NCI-H1694 treated with DMSO at 0.1 percent for 48 hours (cell line): ENCODE results near the gene ZNF785.
"Not testable (repeated sequence)": the region's sequence is repeated elsewhere in the genome, so short reads cannot be mapped to it uniquely, and the experiment has no call there.

Experiments
- DNase-seq: peaks from one replicate; lab custom pipeline; 2025; lab: John Stamatoyannopoulos, UW

ZNF785 gene

DNA sequence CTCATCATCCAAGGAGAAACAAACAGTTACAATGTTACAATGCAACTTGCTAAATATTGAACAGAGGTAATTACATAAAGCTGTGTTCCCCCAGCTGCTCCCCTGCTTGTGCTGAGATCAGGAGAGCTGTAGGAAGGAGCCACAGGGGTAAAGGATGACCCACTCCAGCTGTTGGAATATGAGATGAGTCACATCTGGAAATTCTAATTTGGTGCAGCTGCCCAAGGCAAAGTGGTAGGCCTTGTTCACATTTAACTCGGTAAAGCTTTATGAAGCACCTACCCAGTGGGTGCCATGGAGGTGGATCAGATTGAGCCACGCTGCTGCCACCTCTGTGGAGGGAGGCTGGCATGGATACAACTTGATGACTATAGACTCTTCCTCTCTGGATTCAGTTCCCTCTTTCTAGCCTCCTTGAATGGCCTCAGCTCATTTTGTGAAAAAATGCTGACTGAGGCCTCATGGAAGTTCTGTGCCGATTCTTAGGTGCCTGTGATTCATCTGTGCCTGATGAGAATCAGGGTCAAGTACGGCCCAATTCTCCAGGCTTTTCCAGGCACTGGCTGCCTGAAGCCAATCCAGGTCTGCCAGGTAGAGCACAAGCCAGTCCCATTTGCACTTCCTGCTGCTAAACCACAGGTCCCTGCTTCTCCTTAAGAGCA, 17.2 kb upstream of the ZNF785 start:
- no peak for DNase-seq

DNA sequence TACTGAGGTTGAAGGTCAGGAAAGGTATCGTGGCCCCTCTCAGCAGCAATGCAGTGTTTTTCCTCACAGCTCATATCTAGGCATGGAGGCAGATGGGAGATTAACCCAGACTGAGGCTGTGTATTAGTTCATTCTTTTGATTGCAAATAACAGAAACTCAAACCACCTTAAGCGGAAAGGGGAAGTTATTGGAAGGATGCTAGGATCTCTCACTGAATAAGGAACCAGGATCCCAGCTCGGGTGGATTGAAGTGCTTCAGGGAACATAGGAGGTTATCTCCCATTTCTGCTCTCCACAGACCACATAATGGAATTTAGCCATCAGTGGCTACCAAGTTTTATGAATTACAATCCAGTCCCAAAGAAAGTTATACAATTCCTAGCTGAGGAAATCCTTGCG, 16.5 kb upstream of the ZNF785 start:
- DNase-seq, result no peak

DNA sequence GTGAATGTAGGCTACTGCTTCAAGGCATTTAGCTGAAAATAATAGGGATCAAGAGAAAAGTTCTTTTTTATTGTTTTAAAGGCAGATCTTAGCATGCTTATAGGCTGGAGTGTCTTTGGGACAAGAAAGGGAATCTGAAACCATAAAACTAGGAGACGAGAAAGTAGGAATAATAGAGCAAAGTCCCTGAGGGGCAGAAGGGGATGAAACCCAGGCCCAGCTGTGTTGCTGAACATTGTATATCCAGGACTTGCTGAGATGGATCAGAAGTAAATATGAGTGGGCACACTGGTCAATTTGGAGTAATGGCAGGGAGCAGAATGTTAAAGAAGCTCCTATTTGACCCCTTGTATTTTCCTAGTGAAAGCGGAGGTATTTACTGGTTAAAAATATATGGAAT, 15.4 kb upstream of the ZNF785 start:
- DNase-seq, result no peak

DNA sequence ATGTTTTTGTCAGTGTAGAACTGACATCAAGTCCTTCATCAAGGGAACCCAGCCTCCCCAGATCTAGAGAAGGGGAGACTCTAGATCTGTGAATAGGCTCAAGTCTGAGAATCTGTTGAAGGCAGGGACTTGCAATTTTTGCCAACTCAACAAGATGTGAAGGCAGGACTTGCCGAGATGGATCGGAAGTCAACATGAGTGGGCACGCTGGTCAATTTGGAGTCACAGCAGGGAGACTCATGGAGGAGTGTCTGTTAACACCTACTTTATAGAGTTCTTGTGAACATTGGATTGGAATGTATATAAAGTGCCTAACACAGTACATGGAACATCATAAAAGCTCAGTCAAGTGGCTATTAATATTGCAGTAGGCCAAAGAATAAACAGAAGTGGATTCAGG, 14.7 kb upstream of the ZNF785 start:
- DNase-seq, result no peak

DNA sequence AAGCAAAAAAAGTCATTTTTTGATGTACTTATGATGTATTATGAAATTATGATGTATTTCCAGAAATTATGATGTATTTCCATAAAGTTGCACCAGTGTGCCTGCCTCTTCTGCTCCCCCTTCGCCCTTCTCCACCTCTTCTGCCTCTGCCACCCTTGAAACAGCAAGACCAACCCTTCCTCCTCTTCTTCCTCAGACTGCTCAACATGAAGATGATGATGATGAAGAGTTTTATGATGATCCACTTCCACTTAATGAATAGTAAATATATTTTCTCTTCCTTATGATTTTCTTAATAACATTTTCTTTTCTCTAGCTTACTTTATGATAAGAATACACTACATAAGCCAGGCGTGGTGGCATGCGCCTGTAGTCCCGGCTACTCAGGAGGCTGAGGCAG, 7.4 kb upstream of the ZNF785 start:
- DNase-seq, result no peak

DNA sequence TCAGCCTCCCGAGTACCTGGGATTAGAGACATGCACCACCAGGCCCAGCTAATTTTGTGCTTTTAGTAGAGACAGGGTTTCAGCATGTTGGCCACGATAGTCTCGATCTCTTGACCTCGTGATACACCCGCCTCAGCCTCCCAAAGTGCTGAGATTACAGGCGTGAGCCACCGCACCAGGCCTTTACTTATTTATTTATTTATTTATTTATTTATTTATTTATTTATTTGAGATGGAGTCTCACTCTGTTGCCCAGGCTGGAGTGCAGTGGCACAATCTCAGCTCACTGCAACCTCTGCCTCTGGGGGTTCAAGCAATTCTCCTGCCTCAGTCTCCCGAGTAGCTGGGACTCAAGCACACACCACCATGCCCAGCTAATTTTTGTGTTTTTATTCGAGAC, 5.4 kb upstream of the ZNF785 start:
- not testable (repeated sequence) for DNase-seq

DNA sequence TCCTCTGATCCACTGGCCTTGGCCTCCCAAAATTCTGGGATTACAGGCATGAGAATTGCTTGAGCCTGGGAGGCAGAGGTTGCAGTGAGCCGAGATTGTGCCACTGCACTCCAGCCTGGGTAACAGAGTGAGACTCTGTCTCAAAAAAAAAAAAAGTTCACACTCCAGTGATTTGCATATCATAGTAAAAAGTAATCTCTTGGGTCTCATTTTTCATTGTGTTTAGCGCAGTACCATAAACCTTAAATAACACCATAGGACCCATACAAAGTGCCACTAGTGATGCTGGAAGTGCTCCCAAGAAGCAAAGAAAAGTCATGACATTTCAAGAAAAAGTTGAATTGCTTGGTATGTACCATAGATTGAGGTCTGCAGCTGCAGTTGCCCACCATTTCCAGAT, 4.1 kb upstream of the ZNF785 start:
- DNase-seq, result not testable (repeated sequence)

DNA sequence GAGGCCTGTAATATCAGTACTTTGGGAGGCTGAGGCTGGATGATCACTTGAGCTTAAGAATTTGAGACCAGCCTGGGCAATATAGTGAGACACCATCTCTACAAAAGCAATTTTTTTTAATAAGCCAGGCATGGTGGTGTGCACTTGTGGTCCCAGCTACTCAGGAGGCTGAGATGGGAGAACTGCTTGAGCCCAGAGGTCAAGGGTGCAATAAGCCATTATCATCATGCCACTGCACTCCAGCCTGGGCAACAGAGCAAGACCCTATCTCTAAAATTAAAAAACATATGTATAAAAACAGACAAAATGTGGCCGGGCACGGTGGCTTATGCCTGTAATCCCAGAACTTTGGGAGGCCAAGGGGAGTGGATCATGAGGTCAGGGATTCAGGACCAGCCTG, 3.2 kb upstream of the ZNF785 start:
- DNase-seq, result no peak

DNA sequence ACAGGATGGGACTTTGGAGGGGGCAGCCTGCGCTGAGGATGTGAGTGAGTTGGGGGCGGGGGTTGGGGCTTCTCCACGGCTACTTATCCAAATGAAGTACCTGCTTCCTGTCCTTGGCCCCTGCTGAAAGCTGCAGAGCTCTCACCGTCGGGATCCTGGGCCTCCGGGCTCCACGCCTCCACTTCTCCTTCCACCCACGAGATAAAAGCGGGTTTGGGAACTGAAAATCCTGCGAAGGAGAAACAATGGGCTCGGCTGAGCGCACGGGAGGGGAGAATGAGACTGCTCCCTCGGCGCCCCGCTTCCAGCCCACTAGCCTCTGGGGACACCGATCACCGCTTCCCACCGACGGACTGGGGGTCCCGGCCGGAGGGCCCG, 486 bp downstream of the ZNF785 start:
- DNase-seq, result no peak

DNA sequence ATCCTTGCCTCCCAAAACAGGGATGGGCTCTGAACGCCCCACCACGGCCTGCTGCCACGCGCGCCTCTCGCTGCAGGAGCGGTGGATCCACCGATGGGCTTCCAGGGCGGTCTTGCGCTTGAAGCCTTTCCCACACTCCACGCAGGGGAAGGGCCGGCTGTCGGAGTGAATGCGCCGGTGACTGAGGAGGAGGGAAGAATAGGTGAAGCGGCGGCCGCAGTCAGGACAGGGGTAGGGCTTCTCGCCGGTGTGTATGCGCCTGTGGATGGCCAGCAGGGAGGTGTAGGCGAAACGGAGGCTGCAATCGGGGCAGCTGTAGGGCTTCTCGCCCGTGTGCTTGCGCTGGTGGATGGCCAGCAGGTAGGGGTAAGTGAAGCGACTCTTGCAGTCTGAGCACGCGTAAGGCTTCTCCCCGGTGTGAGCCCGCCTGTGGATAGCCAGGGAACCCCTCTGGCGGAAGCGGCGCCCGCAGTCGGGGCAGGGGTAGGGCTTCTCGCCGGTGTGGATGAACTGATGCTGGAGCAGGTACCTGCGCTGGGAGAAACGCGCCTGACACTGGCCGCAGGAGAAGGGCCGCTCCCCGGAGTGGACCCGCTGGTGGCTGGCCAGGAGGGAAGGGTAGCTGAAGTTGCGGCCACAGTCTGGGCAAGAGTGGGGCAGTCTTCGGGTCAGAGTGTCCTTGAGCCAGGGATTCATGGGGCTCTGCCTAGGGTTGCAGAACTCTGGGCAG, 2.7 kb downstream of the ZNF785 start:
- no peak for DNase-seq

DNA sequence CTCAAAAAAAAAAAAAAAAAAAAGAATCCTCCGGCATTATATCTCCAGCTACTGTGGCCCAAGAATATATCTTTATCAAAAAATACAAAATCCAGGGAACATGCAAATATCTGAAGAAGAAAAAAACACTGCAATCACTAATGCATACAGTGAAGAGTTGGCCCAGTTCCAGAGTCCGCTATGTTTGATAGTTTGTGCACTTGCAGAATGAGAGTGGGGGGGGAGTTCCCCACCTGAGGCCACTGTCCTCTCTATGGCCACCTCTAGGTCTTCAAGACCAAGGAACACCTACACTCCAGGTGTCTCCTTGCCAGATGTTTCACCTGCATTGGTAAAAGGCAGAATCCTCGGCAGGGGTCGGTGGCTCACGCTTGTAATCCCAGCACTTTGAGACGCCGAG, 4.0 kb downstream of the ZNF785 start:
- no peak for DNase-seq

DNA sequence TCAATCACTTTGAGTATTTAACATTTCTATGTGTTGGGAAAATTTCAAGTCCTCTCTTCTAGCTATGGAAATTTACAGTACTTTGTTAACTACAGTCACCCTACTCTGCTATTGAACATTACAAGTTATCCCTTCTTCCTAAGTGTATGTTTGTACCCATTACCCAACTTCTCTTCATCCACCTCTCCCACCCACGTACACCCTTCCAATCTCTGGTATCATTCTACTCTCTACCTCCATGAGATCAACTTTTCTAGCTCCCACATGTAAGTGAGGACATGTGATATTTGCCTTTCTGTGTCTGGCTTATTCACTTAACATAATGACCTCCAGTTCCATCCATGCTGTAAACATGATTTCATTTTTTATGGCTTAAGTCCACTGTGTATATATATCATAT, 10.8 kb downstream of the ZNF785 start:
- no peak for DNase-seq

DNA sequence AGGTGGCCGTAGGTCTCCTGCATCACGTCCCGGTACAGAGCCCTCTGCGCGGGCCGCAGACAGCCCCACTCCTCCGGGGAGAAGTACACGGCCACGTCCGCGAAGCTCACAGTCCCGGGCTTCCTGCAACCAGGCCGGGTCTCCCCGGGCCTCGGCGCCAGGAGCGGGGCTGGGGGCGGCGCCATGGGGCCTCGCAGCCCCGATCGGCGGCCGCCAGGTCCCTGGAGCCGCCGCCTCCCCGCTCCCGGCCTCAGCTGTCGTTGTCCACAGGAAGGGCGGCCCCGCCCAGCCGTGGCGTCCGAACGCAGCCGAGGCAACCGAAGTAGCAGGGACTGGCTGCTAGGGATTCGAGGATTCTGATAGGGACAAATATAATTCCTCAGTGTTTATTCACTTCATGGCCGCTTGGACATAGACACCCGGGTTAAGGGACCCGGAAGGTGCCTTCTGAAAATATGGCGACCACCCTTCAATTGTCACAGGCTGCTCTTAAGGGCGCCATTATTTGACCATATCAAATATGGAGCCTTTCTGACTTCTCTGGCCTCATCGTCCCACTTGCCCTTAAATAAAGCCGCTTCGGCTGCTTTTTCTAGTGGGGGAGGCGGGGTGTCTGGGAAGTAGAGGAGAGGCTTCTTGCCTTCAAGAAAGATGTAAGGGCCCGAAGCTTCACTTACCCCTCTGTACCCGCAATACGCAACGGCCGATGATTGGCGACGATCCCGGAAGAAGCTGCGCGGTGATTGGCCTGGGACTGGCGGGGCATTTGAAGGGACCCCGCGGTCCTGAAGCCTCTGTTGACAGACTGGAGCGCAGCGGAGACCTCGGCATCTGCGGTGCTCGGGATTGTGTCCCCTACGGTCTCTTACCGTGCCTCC, 13.8 kb downstream of the ZNF785 start, which contains the start of gene ZNF688:
ZNF688 (minus strand) TSS at position 270 of the 878 bp plus-strand sequence; CDS start at position 185, 85 bp downstream.
- DNase-seq, result peak; percentile 91

DNA sequence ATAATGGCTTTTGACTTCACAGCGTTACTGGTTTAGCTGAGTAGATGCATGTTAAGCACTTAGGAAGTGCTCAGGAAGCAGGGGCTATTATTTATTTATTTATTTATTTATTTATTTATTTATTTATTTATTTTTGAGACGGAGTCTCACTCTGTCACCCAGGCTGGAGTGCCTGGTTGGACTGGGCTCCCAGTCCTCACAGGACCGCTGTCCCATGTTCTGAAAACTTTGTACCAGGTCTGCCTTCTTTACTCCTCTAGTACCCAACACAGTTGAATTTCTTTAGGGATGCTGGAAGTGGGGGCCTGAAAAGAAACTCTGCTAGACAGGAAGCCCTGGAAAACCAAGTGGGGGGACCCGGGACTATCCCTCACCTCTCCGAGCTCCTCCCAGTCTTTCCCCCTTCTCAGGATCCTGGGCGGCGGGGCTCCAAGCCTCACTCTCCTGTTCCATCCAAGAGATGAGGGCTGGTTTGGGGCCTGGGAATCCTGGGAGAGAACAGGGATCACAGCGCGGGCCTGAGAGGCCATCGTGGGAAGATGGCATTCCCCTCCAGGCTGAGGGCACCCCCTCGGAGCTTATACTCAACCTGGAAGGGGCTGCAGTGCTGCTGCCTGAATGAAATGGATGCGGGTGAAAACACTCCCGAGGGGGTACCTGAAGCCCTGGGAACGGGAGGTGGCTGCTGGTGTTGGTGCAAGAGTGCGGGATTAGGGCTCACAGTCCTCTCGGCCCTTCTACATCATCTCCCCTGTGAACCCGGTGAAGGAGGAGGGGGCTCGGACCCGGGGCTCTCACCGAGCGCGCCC, 14.7 kb downstream of the ZNF785 start:
- no peak for DNase-seq

DNA sequence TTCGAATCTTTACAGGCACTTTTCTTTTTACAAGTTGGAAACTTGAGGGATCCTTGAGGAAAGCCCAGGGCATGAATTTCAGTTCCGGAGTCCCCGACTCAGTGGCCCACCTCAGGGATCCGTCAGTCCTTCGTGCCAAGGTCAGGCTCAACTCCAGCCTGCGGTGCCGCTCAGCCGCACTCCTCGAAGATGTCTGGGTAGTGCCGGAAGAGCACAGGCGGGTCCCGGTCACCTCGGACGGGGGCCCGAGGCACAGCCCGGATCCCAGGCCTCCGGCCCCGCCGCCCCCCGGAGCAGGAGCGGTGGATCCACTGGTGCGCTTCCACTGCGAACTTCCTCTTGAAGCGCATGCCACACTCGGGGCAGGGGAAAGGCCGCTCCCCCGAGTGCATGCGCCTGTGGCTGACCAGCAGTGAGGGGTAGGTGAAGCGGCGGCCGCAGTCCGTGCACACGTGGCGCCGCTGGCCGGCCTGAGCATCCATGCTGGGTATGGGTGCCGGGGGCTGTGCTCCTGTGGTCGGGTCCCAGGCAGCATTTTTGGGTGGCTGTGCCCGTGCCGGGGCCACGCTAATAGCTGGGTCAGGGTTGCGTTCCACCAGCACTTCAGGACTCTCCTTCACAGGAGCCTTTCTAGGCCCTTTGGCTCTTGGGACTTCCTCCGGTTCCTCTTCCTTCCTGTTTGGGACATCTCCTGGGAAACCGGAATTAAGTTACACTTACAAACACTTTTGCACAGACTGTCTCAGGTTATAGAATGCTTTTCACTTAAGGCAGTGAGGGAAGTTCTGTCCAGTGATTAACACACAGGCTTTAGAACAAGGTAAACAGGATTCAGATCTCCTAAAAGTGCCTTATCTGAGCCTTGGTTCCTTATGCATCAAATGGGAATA, 15.5 kb downstream of the ZNF785 start:
- DNase-seq, result no peak

DNA sequence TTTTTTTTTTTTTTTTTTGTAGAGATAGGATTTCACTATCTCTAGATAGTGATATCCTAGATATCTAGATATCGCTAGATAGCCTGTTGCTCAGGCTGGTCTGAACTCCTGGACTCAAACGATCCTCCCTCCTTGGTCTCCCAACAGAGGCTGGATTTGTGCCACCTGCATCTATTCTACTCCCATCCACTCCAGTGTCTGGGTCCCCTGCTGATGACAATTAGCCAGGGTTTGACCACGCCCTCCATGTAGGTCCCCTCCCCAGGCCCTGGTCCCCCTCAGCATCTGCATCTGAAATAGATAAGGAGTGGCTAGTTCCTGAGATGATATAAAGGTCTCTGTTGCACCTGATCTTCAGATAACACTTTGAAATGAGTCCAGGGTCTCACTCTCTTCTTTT, 16.2 kb downstream of the ZNF785 start:
- no peak for DNase-seq

DNA sequence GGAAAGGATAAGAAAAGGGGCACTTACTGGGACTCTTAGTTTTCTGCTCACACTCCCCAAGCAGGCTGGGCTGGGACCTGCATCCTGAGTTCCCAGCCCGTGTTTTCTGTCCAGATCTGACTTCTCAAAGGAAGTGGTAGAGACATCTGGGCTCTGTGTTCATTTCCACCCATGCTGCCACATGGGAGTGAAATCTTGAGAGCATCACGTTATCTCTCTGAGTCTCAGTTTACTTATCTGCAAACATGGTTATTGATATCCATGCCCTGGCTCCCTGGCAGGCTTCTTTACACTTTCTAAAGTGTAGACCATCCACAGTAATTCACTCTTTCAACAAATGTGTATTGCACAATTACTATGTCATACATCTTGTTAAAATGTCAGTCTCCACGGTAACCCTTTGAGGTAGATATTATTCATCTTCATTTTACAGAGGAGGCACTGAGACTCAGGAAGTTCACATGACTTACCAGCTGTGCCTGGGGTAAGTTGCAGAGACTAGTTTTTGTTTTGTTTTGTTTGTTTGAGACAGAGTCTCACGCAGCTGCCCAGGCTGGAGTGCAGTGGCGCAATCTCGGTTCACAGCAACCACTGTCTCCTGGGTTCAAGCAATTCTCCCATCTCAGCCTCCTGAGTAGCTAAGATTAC, 17.4 kb downstream of the ZNF785 start:
- DNase-seq, result no peak

DNA sequence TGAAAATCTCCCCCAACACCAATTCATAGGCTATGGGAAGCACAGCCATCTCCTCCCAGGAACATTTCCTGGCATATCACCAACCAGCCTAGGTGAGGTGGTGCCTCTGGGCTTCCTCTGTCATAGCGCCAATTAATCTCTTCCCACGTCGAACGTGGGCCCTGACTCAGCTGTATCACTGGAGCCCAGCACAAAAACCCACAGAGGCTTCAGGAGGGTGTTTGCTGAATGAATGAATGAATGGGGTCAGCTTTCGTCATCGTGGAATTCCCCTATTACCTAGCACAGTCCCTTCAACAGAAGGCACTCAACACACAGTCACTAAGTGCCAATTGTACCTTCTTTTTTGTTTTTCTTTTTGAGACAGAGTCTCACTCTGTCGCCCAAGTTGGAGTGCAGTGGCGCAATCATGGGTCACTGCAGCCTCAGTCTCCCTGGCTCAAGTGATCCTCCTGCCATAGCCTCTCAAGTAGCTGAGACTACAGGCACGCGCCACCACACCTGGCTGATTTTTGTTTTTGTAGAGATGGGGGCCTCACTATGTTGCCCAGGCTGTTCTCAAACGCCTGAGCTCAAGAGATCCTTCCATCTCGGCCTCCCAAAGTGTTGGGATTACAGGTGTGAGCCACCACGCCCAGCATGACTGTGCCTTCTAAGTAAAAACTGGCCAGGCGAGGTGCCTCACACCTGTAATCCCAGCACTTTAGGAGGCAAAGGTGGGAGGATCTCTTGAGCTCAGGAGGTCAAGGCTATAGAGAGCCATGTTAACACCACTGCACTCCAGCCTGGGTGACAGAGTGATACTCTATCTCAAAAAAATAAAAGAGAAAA, 18.1 kb downstream of the ZNF785 start:
- no peak for DNase-seq

DNA sequence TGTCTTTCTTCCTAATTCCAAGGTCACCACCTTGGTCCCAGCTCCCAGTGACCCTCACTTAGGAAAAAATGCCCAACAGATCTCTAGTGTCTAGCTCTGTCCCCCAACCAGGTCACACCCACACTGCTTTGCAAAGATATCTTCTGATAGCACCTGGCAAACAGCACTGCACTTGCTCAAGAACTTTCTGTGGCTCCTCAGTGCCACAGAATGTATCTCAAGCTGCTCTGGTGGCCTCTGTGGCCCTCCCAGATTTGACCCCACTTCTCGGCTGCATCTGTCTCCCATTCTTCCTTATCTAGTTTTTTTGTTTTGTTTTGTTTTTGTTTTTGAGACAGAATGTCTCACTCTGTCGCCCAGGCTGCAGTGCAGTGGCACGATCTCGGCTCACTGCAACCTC, 19.0 kb downstream of the ZNF785 start:
- DNase-seq, result no peak

DNA sequence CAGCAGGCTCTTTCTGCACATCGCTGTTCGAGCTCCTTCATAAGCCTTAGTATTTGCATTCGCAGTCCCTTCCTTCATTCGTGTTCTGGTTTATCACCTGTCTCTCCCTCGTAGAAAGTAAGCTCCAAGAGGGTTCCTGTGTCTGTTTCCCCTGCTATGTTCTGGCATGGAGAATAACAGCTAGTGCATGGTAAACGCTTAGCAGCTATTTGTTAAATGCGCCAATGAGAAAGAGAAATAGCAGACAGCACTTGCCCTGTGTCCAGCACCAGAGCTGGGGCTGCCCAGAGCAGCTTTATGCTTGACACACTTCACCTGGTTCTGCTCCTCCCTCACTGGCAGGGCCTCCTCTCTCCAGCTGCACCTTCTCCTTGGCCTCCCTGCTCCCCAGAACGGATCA, 19.5 kb downstream of the ZNF785 start:
- no peak for DNase-seq
